Measurements from ENCODE around the gene KCNA3. TPM values are rescaled to one million over a fixed set of nuclear protein-coding genes. Genes with fewer than 3 reads are reported as not detected.

Gene KCNA3
- polyA plus RNA-seq, 1 of the 3 experiments (the other 2 are of a cell fraction), result not detected

DNA sequence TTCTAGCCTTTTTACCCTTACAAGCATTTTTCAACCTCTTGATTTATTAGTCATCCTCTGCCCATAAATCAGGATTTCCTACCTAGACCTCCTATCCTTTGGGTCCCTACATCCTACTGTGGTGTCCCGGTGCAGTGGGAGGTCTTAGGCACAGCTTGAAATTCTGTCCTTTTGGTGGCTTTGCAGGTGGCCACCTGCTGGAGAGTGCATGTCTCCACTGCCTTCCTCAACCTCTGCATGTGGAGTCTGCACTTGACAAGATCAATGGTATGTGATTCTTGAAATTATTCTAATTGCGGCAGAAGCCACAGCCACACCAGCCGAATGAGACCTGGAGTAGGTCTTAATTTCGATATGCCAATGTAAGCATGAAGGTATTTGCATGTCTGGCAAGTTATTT lies 11.4 kb upstream of the KCNA3 start:
- Histone ChIP-seq H3K27ac (ENCODE audit: low read depth in 2 of 2, low read length in 1 of 2) (no peak overlapping the region), H3K27me3 (ENCODE audit: insufficient read depth) (no peaks in the 10 kb centered on the region; the same call in 1 of the 2 replicates), H3K4me2 (no peak overlapping the region), H3K9ac (no peak overlapping the region), H3K79me2 (ENCODE audit: insufficient read depth) (no peaks in the 10 kb centered on the region), H3K9me3 (no peaks in the 10 kb centered on the region), H4K20me1 (ENCODE audit: insufficient read depth) (no peaks in the 10 kb centered on the region), H3K9me2 (no peaks in the 10 kb centered on the region), H3K36me3 (replicated peaks in 1 of 2; ENCODE audit: control insufficient read depth in 1 of 2, insufficient read depth in 2 of 2, low read length in 1 of 2) (no peaks in the 10 kb centered on the region), H3K4me1 (ENCODE audit: control insufficient read depth in 1 of 2, insufficient read depth in 2 of 2, low read depth in 1 of 2, low read length in 1 of 2) (no peaks in the 10 kb centered on the region), H3K4me3 (ENCODE audit: low read depth in 2 of 2, low read length in 1 of 2) (no peak overlapping the region), H2AFZ (ENCODE audit: low read depth) (no peak overlapping the region), H3F3A (replicated peaks; ENCODE audit: insufficient read depth) (no peaks in the 10 kb centered on the region)
- POLR2A ChIA-PET, result no interaction called here
- TF ChIP-seq JUND (IDR thresholded peaks at IDR 0.05), result no peak
- TF ChIP-seq RAD21 (IDR thresholded peaks at IDR 0.05; ENCODE audit: low read length), result no peak
- no peak for TF ChIP-seq MXI1 (IDR thresholded peaks at IDR 0.05; ENCODE audit: low read depth, low read length)
- no peak for TF ChIP-seq RFX5 (IDR thresholded peaks at IDR 0.05; ENCODE audit: low read length)
- TF ChIP-seq YY1 (IDR thresholded peaks at IDR 0.05; ENCODE audit: low read depth), result no peak
- no peak for TF ChIP-seq FOXJ3 (CRISPR knock-in tag; IDR thresholded peaks at IDR 0.05)
- no peak for TF ChIP-seq RXRA (IDR thresholded peaks at IDR 0.05; ENCODE audit: borderline replicate concordance, low read depth)
- TF ChIP-seq, protein P1, sequence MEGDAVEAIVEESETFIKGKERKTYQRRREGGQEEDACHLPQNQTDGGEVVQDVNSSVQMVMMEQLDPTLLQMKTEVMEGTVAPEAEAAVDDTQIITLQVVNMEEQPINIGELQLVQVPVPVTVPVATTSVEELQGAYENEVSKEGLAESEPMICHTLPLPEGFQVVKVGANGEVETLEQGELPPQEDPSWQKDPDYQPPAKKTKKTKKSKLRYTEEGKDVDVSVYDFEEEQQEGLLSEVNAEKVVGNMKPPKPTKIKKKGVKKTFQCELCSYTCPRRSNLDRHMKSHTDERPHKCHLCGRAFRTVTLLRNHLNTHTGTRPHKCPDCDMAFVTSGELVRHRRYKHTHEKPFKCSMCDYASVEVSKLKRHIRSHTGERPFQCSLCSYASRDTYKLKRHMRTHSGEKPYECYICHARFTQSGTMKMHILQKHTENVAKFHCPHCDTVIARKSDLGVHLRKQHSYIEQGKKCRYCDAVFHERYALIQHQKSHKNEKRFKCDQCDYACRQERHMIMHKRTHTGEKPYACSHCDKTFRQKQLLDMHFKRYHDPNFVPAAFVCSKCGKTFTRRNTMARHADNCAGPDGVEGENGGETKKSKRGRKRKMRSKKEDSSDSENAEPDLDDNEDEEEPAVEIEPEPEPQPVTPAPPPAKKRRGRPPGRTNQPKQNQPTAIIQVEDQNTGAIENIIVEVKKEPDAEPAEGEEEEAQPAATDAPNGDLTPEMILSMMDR (IDR thresholded peaks at IDR 0.05), result no peak
- no peak for TF ChIP-seq NFIC (IDR thresholded peaks at IDR 0.05; ENCODE audit: borderline replicate concordance)
- no peak for TF ChIP-seq TAF1 (IDR thresholded peaks at IDR 0.05; ENCODE audit: borderline replicate concordance, low read depth, low read length)
- TF ChIP-seq FOSL2 (IDR thresholded peaks at IDR 0.05; ENCODE audit: borderline replicate concordance, low read depth), result no peak
- no peak for TF ChIP-seq TCF12 (IDR thresholded peaks at IDR 0.05)
- TF ChIP-seq FOXM1 (IDR thresholded peaks at IDR 0.05; ENCODE audit: low read depth), result no peak
- no peak for TF ChIP-seq SMC3 (IDR thresholded peaks at IDR 0.05; ENCODE audit: low read depth, low read length)
- no peak for TF ChIP-seq EZH2phosphoT487 (IDR thresholded peaks at IDR 0.05; ENCODE audit: borderline replicate concordance, low read depth)
- TF ChIP-seq, protein P2, sequence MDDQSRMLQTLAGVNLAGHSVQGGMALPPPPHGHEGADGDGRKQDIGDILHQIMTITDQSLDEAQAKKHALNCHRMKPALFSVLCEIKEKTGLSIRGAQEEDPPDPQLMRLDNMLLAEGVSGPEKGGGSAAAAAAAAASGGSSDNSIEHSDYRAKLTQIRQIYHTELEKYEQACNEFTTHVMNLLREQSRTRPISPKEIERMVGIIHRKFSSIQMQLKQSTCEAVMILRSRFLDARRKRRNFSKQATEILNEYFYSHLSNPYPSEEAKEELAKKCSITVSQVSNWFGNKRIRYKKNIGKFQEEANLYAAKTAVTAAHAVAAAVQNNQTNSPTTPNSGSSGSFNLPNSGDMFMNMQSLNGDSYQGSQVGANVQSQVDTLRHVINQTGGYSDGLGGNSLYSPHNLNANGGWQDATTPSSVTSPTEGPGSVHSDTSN (IDR thresholded peaks at IDR 0.05), result no peak
- no peak for TF ChIP-seq POLR2AphosphoS5 (IDR thresholded peaks at IDR 0.05; ENCODE audit: low read depth, low read length)
- 52% methylated on average over 4 of the region's 4 CpGs for WGBS (ENCODE audit: low lambda C conversion rate)
- CTCF ChIA-PET, result interaction anchor here (0.8 to 1.4 kb wide), 3 partner anchors 10 to 79 kb away, joined by 3 to 4 read pairs (median 4); no protein-coding TSS in a partner anchor
- DNase-seq, result no peak

DNA sequence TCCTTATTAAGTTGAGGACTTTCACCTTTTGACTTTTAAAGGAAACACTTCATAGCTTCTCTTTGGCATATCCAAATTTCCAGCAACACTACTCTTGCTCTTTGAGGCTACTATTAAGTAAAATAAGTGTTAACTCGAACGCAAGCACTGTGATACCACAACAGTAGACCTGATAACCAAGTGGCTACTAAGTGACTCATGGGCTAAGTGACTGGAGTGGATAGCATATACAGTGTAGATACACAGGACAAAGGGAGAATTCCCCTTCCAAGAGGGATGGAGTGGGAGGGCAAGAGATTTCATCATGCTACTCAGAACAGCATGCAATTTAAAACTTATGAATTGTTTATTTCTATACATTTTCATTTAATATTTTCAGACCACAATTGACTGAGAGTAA lies 9.8 kb upstream of the KCNA3 start:
- 15% methylated on average over 2 of the region's 2 CpGs for WGBS (ENCODE audit: low lambda C conversion rate)
- H4K20me1 ChIP-seq (ENCODE audit: insufficient read depth), result no peaks in the 10 kb centered on the region
- no peaks in the 10 kb centered on the region for H3K4me1 ChIP-seq (ENCODE audit: control insufficient read depth in 1 of 2, insufficient read depth in 2 of 2, low read depth in 1 of 2, low read length in 1 of 2)
- DNase-seq, result no peak
- H3F3A ChIP-seq (replicated peaks; ENCODE audit: insufficient read depth), result no peaks in the 10 kb centered on the region
- no peaks in the 10 kb centered on the region for H3K36me3 ChIP-seq (replicated peaks in 1 of 2; ENCODE audit: control insufficient read depth in 1 of 2, insufficient read depth in 2 of 2, low read length in 1 of 2)
- H3K9me2 ChIP-seq, result no peaks in the 10 kb centered on the region
- ChIA-PET CTCF (interaction anchor here (1.0 to 1.7 kb wide), 2 partner anchors 8 to 99 kb away, joined by 3 to 5 read pairs; no protein-coding TSS in a partner anchor), POLR2A (no interaction called here)
- no peak overlapping the region for H3K4me2 ChIP-seq
- no peak overlapping the region for H3K27ac ChIP-seq (ENCODE audit: low read depth in 2 of 2, low read length in 1 of 2)
- no peak overlapping the region for H3K9ac ChIP-seq
- H2AFZ ChIP-seq (ENCODE audit: low read depth), result no peak overlapping the region
- no peak overlapping the region for H3K4me3 ChIP-seq (ENCODE audit: low read depth in 2 of 2, low read length in 1 of 2)
- no peaks in the 10 kb centered on the region; the same call in 1 of the 2 replicates for H3K27me3 ChIP-seq (ENCODE audit: insufficient read depth)
- TF ChIP-seq FOSL2 (IDR thresholded peaks at IDR 0.05; ENCODE audit: borderline replicate concordance, low read depth) (no peak), NRF1 (IDR thresholded peaks at IDR 0.05; ENCODE audit: low read depth, low read length) (no peak), RXRA (IDR thresholded peaks at IDR 0.05; ENCODE audit: borderline replicate concordance, low read depth) (no peak), EP300 (IDR thresholded peaks at IDR 0.05; ENCODE audit: borderline replicate concordance in 1 of 2, low read depth in 1 of 2, low read length in 1 of 2) (no peak), RAD21 (IDR thresholded peaks at IDR 0.05; ENCODE audit: low read length) (no peak), RCOR1 (IDR thresholded peaks at IDR 0.05; ENCODE audit: low read length) (no peak), POLR2AphosphoS5 (IDR thresholded peaks at IDR 0.05; ENCODE audit: low read depth, low read length) (no peak)
- TF ChIP-seq, protein P3, sequence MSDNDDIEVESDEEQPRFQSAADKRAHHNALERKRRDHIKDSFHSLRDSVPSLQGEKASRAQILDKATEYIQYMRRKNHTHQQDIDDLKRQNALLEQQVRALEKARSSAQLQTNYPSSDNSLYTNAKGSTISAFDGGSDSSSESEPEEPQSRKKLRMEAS (IDR thresholded peaks at IDR 0.05; ENCODE audit: low read depth), result no peak
- TF ChIP-seq, protein P1 (IDR thresholded peaks at IDR 0.05), result no peak
- no peaks in the 10 kb centered on the region for H3K9me3 ChIP-seq
- H3K79me2 ChIP-seq (ENCODE audit: insufficient read depth), result no peaks in the 10 kb centered on the region

All from SK-N-SH (cell line).